ENCODE data around the gene SORBS1.

The SORBS1 gene

GRCh38 chr10:95444792-95445191, 116.4 kb downstream of the SORBS1 start:
- no peak overlapping the region for H3K4me3 ChIP-seq (ENCODE audit: low read depth, low read length)
- TF ChIP-seq CTCF (IDR thresholded peaks at IDR 0.05; ENCODE audit: low read depth, low read length), result no peak

GRCh38 chr10:95443636-95444035, 117.5 kb downstream of the SORBS1 start:
- no peak overlapping the region for H3K4me3 ChIP-seq (ENCODE audit: low read depth, low read length)
- TF ChIP-seq CTCF (IDR thresholded peaks at IDR 0.05; ENCODE audit: low read depth, low read length), result no peak

- TF ChIP-seq CTCF (IDR thresholded peaks at IDR 0.05; ENCODE audit: low read depth, low read length), result no peak
These were observed 118.8 kb downstream of the SORBS1 start for GRCh38 chr10:95442341-95442740.

GRCh38 chr10:95441547-95441923, 119.6 kb downstream of the SORBS1 start:
- H3K4me3 ChIP-seq (ENCODE audit: low read depth, low read length), result no peak overlapping the region
- no peak for TF ChIP-seq CTCF (IDR thresholded peaks at IDR 0.05; ENCODE audit: low read depth, low read length)

More at GRCh38 chr10:95442341-95442740, 118.8 kb downstream of the SORBS1 start:
- H3K4me3 ChIP-seq (ENCODE audit: low read depth, low read length), result no peak overlapping the region

GRCh38 chr10:95440756-95441546, 120.2 kb downstream of the SORBS1 start:
- TF ChIP-seq CTCF (IDR thresholded peaks at IDR 0.05; ENCODE audit: low read depth, low read length), result no peak
- no peak overlapping the region for H3K4me3 ChIP-seq (ENCODE audit: low read depth, low read length)

GRCh38 chr10:95440038-95440725, 121.0 kb downstream of the SORBS1 start:
- no peak overlapping the region for H3K4me3 ChIP-seq (ENCODE audit: low read depth, low read length)
- no peak for TF ChIP-seq CTCF (IDR thresholded peaks at IDR 0.05; ENCODE audit: low read depth, low read length)

GRCh38 chr10:95438781-95439180, 122.4 kb downstream of the SORBS1 start:
- no peak for TF ChIP-seq CTCF (IDR thresholded peaks at IDR 0.05; ENCODE audit: low read depth, low read length)
- H3K4me3 ChIP-seq (ENCODE audit: low read depth, low read length), result no peak overlapping the region
